ENCODE results near the gene THAP4.
A peak's percentile ranks its signal among the peaks of the same experiment; 100 is the strongest.
"Not testable (repeated sequence)": the region's sequence is repeated elsewhere in the genome, so short reads cannot be mapped to it uniquely, and the experiment has no call there.

The THAP4 gene

DNA sequence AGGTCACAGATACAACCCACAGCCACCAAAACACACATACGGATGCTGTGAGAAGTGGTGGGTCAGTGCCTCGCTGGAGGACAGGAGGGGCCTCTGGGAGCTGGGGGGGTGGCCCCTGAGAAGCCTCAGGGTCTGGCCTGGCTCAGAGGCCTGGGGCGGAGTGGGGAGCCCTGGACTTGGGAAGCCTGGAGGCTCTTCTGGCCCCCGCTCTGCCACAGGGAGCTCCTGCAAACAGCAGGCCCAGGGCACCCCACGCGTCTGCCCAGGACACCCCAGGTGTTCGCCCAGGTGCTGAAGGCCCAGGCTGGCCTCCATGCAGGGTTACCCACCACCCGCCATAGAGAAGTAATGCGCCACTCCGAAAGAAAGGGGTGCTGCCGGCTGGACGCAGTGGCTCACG is 25.9 kb downstream of the THAP4 start:
- DNase-seq = no peak

DNA sequence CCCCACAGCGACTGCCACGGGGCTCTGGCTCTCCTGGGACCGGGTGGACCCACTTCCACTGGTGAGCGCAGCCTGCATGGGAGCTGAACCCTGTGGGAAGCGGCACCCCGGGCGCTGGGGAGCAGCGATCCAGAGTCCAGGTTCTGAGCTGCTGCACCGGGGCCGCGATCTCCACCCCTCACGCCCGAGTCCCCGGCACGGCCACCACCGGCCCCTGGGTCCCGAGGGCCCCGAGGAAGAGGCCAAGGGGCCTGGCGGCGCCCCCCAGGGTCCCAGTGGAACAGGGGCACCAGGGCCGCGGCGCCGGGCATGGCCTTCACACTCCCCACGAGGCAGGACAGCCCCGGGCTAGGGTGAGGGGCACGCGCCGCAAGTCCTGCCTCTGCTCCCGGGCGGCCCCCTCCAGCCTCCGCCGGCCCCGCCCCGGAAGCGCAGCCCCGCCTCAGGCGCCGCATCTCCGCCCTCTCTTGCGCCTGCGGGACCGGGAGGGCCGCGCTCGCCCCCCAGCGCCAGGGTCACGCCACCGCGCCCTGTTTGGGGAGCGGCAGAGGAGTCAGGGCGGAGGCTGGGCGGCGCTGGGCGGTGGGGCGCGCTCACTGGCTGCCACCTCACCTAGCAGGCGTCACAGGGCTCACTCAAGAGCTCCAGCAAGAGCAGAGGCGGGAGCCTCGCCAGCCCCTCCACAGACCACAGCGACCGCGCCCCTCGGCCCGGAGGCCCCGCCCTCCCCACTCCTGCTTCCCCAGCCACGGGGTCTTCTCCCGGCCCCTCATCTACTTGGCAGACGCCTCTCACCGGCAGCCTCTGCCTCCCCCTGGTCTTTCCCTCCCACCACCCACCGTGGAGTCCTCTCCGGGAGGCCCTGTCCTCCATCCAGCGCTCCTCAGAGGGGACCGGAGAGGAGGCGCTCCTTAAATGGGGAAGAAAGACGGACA is 26.8 kb downstream of the THAP4 start:
- DNase-seq = peak; percentile 75 to 89 (median 83)

DNA sequence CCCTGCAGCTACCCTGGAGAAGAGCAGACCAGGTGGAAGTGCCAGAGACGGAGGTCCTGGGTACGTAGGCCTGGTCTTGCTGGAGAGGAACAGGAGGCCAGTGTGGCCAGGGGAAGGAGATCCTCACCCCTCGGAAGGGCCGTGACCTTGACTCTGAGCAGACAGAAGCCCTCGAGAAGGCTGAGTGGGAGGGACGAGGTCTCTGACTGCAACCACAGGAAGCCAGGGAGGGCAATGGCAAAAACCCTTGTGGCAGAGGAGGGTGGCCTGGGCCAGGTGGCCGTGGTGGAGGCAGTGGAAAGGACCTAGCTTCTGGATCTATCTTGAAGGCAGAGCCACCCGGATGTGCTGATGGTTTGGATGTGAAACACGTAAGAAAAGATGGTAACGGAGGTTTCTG is 28.1 kb downstream of the THAP4 start:
- DNase-seq = no peak

- DNase-seq = no peak
Observed at GRCh38 chr2:241607162-241607885, 29.6 kb downstream of the THAP4 start.

DNA sequence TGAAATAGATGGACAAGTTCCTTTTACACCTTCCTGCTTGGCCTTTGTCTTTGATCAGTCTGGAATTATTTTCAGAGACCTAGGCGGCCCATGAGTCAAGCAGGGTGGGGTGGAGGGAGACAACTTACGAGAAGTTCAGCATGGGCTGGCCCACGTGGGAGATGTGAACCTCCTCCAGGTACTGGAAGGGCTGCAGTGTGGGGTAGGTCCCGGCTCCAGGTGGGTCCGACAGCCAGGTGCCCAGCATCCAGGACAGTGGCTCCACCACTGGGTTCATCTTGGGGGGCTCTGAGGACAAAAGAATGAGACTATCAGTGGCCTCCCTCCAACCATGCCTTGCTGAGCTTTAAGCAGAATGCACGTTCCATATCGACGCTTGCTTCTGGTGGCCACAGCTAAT is 30.8 kb downstream of the THAP4 start:
- DNase-seq = no peak

GRCh38 chr2:241603686-241604085 is 33.3 kb downstream of the THAP4 start:
- DNase-seq = no peak

- DNase-seq = no peak
Observed at GRCh38 chr2:241602720-241603119, 34.2 kb downstream of the THAP4 start.

- no peak for DNase-seq
Observed at GRCh38 chr2:241601841-241602240, 35.1 kb downstream of the THAP4 start.

GRCh38 chr2:241599615-241600014 is 37.3 kb downstream of the THAP4 start:
- DNase-seq = no peak

GRCh38 chr2:241598487-241598886 is 38.5 kb downstream of the THAP4 start:
- DNase-seq = no peak

- DNase-seq = no peak
Observed at GRCh38 chr2:241598061-241598460, 38.9 kb downstream of the THAP4 start.

- no peak for DNase-seq
Observed at GRCh38 chr2:241597561-241597960, 39.4 kb downstream of the THAP4 start.

DNA sequence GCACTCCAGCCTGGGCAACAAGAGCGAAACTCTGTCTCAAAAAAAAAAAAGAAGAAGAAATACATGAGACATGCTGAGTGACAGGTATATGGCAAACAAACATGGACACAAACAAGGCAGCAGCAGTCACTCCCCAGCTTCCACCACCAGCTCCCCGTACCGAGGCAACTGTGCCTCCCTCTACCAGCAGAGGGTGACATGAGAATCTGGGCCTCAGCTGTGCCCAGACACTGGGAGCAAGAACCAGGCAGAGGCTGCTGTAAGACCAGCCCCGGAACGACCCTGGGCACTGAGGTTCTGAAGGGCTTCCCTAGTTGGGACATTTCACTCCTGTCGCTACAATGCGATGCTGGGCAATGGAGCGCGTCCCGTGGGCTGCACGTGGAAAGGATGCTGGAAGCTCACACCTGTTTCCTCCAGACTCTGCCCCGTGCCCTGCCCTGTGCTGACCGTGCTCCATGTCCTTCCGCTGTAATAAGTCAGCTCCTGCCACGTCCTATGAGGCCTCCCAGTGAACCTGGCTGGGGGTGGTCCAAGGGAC is 41.3 kb downstream of the THAP4 start:
- DNase-seq = no peak

DNA sequence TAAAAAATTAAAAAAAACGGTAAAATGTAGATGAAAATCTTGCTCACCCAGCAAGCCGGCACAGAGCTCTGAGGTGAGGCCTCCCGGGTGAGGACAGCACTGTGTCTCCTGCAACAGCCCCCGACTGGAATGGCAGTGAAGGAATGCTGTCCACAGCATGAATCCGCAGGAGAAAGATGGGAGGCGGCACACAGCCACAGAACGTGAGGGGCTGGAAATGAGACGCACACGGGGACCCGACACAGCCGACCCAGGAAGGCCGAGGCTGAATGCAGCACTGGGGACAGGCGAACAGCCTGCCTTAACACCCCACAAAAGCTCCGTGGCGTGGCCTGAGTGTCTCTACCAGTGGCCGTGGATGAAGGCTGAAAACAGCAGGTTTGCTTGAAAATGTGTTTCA is 43.7 kb downstream of the THAP4 start:
- DNase-seq = no peak

DNA sequence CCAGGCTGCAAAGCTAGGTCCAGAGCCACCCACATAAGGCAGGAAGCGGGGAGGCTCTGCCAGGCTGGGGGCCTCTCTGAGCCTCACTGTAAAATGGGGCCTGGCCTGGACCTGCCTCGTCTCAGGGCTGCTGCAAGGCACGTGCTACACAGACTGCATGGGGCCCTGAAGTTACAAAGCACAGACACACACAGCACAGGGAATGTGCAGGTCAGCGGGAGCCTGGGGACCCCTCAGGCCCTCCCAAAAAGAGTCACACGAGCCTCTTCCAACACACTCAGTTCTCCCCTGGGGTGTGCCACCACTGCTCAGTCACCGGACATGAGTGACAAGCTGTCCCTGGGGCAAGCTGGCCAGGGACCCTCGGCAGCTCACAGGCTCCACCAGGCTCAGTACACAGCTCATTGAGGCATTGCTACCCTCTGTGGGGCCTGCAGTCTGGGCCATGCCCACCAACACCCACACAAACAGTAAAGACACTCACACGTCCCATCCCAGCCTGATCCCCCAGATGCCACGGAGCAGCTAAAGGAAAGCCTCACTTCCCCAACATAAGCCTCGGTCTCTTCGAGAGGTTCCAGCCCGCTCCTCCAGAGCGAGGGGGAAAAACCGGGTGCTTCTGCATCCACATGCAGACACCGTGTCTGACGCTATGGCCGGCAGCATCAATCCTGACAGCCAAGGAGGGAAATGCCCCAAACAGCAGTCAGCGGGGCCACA is 44.7 kb downstream of the THAP4 start:
- DNase-seq = no peak

DNA sequence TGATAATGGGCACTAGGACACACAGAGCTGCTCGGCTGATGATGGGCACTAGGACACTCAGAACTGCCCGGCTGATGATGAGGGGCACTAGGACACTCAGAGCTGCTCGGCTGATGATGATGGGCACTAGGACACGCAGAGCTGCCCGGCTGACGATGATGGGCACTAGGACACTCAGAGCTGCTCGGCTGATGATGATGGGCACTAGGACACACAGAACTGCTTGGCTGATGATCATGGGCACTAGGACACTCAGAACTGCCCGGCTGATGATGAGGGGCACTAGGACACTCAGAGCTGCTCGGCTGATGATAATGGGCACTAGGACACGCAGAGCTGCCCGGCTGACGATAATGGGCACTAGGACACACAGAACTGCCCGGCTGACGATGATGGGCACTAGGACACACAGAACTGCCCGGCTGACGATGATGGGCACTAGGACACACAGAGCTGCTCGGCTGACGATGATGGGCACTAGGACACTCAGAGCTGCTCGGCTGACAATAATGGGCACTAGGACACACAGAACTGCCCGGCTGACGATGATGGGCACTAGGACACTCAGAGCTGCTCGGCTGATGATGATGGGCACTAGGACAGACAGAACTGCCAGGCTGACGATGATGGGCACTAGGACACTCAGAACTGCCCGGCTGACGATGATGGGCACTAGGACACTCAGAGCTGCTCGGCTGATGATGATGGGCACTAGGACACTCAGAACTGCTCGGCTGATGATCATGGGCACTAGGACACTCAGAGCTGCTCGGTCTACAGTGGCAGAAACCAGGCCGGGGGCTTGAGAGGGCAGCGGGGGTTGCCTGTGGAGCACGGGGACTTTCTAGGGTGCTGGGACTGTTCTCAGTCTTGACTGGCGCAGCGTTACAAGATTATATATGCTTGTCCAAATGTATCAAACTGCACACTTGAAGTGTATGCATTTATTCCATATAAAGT is 46.2 kb downstream of the THAP4 start:
- DNase-seq = not testable (repeated sequence)

GRCh38 chr2:241589863-241590262 is 47.1 kb downstream of the THAP4 start:
- DNase-seq = not testable (repeated sequence)

DNA sequence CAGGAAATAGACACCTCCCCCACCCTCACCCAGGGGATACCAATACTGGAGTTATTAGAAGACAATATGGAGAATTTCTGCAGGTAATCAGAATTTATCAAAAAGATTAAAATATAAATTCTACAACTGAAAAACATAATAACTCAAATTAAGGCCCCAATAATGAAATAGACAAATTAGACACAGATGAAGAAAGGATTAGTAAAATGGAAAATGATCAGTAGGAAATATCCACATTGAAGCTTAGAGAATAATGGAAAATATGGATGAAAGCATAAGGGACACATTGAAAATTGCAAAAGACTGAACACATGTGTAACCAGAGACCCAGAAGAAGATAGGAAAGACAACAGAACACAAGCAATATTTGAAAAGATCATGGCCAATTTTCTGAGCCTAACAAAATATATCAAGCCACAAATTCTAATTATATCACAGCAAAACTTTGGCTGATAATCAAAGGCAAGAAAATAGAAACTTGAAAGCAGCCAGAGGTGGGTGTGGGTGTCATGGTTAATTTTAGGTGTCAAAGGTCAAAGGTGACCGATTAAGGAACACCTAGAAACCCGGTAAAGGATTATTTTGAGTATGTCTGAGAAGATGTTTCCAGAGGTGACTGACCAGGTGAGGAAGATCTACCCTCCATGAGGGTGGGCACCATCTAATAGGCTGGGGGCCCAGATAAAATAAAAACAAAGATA is 50.2 kb downstream of the THAP4 start:
- no peak for DNase-seq

DNA sequence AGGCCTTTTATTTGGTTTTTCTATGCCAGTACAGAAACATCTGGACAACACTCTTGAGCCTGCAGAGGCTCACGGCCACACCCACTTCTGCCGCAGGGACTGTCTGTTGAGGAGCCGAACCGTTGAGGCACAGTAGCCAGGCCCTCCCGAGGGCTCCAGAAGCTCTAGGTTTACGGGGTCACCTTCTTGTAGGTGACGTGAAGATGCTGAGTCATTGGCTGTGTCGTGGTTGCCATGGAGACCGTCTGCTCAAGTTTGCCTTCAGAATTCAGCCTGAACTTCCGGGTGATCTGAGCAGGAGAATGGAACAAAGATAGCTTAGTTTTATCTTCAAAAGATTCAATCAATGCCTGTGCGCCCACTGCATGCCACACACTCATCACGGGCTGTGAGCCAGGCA is 52.5 kb downstream of the THAP4 start:
- no peak for DNase-seq

DNA sequence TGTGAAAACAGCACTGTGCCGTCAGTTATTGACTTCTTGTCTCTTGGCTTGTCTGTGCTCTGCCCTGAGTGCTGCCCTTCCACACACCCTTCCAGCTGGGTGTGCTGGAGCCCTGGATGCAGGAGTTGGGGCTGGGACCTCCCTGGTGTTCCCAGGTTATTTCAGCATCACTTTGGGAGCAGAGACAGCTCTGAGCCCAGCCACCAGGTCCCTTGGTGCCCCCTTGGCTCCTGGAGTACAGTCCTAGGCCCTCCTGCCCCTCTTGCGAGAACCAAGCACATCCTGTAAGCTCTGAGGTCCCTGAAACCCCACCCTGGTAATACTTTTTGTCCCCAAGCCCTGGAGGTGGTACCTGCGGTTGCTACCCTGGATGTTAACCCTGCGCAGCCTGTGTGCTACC is 54.2 kb downstream of the THAP4 start:
- DNase-seq = no peak

DNA sequence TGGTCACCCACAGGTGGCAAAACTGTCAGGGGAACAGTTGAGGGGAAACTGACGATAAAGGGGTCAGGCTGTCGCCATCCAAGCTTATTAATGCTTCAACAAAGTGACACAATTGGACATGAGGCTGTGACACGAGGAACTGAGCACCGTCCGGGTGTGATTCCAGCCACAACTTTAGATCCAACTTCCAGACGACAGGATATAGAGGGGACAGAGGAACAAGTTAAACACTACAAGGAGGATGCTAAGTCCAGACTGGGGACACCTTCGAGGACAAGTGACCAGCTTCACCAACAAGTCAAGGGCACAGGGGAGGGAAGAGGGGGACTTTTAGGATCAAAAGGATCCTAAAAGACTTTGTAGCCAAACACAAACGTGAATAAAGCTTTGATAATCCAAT is 54.6 kb downstream of the THAP4 start:
- DNase-seq = no peak
